Dedifferentiated amniotic fluid mesenchymal stem cell (primary cell): Measurements from ENCODE around the gene SPINT1.

Source experiments
- DNase-seq: peaks from one replicate; pipeline ENCODE4 v3.0.0-alpha.2; 2016; ENCODE audit errors: extremely low spot score

Gene SPINT1

GRCh38 chr15:40893019-40893670 lies 49.3 kb downstream of the SPINT1 start:
- no peak for DNase-seq

GRCh38 chr15:40893733-40894680 lies 50.2 kb downstream of the SPINT1 start, which contains the start of gene VPS18:
TSS of gene VPS18 (plus strand) at chr15:40894450. CDS start at chr15:40894769, 319 bp downstream.
- DNase-seq: peak; percentile 97

GRCh38 chr15:40894681-40895448 lies 51.0 kb downstream of the SPINT1 start:
- peak; percentile 71 for DNase-seq

DNA sequence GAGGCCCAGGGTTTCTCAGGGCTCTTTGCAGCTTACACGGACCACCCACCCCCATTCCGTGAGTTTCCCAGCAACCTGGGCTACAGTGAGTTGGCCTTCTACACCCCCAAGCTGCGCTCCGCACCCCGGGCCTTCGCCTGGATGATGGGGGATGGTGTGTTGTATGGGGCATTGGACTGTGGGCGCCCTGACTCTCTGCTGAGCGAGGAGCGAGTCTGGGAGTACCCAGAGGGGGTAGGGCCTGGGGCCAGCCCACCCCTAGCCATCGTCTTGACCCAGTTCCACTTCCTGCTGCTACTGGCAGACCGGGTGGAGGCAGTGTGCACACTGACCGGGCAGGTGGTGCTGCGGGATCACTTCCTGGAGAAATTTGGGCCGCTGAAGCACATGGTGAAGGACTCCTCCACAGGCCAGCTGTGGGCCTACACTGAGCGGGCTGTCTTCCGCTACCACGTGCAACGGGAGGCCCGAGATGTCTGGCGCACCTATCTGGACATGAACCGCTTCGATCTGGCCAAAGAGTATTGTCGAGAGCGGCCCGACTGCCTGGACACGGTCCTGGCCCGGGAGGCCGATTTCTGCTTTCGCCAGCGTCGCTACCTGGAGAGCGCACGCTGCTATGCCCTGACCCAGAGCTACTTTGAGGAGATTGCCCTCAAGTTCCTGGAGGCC lies 55.8 kb downstream of the SPINT1 start:
- no peak for DNase-seq

DNA sequence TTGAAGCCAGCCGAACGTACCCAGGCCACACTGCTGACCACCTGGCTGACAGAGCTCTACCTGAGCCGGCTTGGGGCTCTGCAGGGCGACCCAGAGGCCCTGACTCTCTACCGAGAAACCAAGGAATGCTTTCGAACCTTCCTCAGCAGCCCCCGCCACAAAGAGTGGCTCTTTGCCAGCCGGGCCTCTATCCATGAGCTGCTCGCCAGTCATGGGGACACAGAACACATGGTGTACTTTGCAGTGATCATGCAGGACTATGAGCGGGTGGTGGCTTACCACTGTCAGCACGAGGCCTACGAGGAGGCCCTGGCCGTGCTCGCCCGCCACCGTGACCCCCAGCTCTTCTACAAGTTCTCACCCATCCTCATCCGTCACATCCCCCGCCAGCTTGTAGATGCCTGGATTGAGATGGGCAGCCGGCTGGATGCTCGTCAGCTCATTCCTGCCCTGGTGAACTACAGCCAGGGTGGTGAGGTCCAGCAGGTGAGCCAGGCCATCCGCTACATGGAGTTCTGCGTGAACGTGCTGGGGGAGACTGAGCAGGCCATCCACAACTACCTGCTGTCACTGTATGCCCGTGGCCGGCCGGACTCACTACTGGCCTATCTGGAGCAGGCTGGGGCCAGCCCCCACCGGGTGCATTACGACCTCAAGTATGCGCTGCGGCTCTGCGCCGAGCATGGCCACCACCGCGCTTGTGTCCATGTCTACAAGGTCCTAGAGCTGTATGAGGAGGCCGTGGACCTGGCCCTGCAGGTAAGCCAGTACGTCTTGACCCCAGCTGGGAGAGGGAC lies 56.6 kb downstream of the SPINT1 start:
- DNase-seq: no peak

GRCh38 chr15:40901053-40901443 lies 57.2 kb downstream of the SPINT1 start:
- no peak for DNase-seq

- no peak for DNase-seq
Measured at GRCh38 chr15:40902605-40903561, 59.0 kb downstream of the SPINT1 start.

DNA sequence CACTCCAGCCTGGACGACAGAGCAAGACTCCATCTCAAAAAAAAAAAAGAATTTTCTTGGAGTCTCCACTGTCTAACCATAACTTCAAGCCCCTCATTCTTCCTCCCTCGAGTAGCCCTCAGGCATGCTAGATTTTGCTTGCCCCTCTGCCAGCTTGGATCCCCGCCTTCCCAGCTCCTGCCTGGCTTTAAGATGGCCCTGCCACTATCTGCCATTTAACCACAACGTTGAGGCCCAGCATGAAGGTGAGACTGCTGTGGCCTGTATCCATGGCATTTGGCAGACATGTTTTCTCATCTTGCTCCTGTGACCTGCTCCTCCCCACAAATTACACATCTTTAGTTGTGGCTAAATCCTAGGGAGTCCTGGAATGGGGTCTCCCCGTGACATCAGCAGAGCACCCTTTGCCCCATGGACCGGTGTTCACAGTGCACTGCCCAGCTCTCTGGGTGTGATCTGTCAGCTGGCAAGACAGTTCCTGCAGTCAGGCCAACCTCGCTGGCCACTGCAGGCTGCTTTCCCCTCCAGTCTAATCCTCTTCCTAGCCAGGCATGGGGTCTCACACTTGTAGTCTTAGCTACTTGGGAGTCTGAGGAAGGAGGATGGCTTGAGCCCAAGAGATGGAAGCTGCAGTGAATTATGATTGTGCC lies 60.8 kb downstream of the SPINT1 start:
- DNase-seq: no peak

DNA sequence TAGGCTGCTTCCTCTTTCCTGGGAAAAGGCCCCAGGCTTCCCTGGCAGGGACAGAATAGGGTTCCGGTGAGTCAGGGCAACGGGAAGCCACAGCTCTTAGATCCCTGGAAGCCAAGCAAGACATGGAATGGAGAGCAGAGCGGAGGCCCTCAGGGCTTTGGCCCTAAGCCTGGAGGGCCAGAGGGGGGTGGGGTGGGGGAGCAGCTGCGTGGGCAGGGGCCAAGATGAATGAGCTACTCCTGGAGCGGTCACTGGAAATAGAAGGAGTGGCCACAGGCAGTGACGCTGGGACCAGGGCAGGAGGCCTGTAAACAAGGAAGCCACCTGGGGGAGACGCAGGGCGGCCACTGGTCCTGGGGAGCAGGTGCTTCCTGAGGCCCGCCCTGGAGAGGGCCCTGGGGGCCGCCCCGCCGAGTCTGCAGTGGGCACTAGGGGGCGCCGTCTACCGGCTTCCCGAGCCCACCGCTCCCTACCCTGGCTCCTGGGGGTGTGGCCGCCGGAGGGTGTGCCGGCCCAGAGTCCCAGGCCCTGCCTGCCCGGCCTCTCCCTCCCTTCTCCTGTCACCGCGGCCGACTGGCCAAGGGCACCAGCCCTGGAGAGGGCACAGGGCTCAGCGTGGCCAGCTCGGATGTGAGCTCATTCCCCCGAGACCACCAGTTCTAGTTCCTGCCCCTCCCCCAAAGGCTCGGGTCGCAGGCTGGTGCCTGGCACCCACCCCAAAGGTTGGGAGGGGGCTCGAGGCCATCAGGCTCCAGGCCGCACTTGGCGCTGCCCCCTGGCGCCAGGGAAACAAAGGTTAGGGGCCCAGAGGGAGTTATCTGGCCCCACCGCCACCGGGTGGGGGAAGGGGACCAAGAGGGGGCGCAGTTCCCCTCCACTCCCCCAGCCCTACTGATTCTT lies 62.5 kb downstream of the SPINT1 start:
- DNase-seq: peak; percentile 93

GRCh38 chr15:40906991-40907802 lies 63.3 kb downstream of the SPINT1 start:
- DNase-seq: no peak
